Measurements from ENCODE around the gene EPHA2.

GRCh38 chr1:16166117-16166516 lies 10.2 kb upstream of the EPHA2 start:
- no peak for TF ChIP-seq CTCF (IDR thresholded peaks at IDR 0.05)
- no peak for TF ChIP-seq POLR2A (IDR thresholded peaks at IDR 0.05)
